GM12891 (cell line): ENCODE data around the gene SUPT5H.

Experiments
- PAX5 ChIP-seq: IDR thresholded peaks from 2 replicates; pipeline ENCODE4 v1.6.1; 2011; ENCODE audit warnings: low read length, moderate library complexity, mild to moderate bottlenecking; ENCODE audit not compliant: insufficient read depth, severe bottlenecking
- POLR2A ChIP-seq: IDR thresholded peaks from 2 replicates; pipeline ENCODE4 v1.6.1; 2011; ENCODE audit warnings: low read depth, low read length, control low read depth
- POLR2AphosphoS5 ChIP-seq: IDR thresholded peaks from 2 replicates; pipeline ENCODE4 v1.6.1; 2011; ENCODE audit warnings: low read depth, low read length, control low read depth
- TAF1 ChIP-seq: IDR thresholded peaks from 2 replicates; pipeline ENCODE4 v1.6.1; 2011; ENCODE audit warnings: low read depth, low read length, control low read depth

DNA sequence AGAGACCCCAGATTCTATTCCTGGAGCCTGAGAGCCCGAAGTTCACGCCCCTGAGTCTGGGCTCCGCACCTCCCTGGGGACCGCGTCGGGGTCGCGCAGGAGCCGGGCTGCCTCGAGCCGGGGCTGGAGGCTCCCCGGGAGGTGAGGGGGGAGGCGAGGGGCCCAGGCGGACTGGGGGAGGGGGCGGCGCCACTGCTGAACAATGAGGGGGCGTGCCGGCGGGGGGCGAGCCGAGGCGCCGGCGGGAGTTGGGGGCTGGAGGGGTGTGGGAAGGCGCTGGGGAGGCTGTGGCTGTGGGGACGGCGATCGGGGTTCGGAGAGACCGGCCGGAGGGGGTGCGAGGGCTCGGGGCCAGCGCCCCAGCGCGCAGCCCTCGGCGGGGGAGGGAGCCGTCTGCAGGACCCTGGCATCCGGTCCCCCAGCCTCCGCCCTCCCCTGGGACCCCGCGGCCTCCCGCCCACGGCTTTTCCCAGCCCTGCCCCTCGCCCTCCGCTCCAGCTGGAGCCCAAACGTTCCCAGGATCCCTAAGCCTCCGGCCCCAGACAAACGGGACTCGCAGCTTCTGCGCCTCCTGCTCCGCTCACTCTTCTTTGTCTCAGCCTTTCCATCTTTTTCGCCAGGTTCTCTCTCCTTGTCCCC lies 32.0 kb upstream of the SUPT5H start:
- no peak for TF ChIP-seq TAF1
- no peak for TF ChIP-seq POLR2A
- TF ChIP-seq POLR2AphosphoS5 = no peak
- TF ChIP-seq PAX5 = no peak
